HL-60 (cell line): ENCODE results near the gene EMILIN1.

Experiments
- DNase-seq, 2 experiments: peaks; one replicate each; pipeline ENCODE4 v3.0.0-alpha.2; 2010 to 2020; ENCODE audit warnings: low read depth in 1 of 2, low spot score in 1 of 2
- H3K27ac ChIP-seq: fragments of 250-450 bp; sonication (Bioruptor Pico); replicated peaks from 2 replicates; pipeline ENCODE4 v1.5.1; 2020; ENCODE audit warnings: mild to moderate bottlenecking, moderate library complexity
- H3K27me3 ChIP-seq: fragments of 250-450 bp; sonication (Bioruptor Pico); 2 replicates; pipeline ENCODE4 v1.5.1; 2021; ENCODE audit warnings: mild to moderate bottlenecking, moderate library complexity; ENCODE audit not compliant: insufficient read depth, poor library complexity, severe bottlenecking
- H3K4me3 ChIP-seq: replicated peaks from 2 replicates; pipeline ENCODE4 v1.5.1; 2011; ENCODE audit warnings: mild to moderate bottlenecking, control low read depth, low read length; ENCODE audit not compliant: insufficient read depth
- GABPA ChIP-seq: IDR thresholded peaks from 2 replicates; pipeline ENCODE4 v1.6.1; 2012; ENCODE audit warnings: low read depth
- POLR2AphosphoS5 ChIP-seq: IDR thresholded peaks from 2 replicates; pipeline ENCODE4 v1.6.1; 2012; ENCODE audit warnings: low read depth
- SPI1 ChIP-seq: IDR thresholded peaks from 2 replicates; pipeline ENCODE4 v1.6.1; 2012; ENCODE audit warnings: low read depth, mild to moderate bottlenecking, borderline replicate concordance
- TF ChIP-seq, protein P1 (sequence below): IDR thresholded peaks from one replicate; pipeline ENCODE4 v1.5.1; 2011; ENCODE audit warnings: low read length, control low read depth, inconsistent platforms; ENCODE audit not compliant: insufficient read depth
- TF ChIP-seq, protein P2 (sequence below): IDR thresholded peaks from 2 replicates; pipeline ENCODE4 v1.6.1; 2012; ENCODE audit warnings: low read depth; ENCODE audit not compliant: insufficient replicate concordance

The EMILIN1 gene

DNA sequence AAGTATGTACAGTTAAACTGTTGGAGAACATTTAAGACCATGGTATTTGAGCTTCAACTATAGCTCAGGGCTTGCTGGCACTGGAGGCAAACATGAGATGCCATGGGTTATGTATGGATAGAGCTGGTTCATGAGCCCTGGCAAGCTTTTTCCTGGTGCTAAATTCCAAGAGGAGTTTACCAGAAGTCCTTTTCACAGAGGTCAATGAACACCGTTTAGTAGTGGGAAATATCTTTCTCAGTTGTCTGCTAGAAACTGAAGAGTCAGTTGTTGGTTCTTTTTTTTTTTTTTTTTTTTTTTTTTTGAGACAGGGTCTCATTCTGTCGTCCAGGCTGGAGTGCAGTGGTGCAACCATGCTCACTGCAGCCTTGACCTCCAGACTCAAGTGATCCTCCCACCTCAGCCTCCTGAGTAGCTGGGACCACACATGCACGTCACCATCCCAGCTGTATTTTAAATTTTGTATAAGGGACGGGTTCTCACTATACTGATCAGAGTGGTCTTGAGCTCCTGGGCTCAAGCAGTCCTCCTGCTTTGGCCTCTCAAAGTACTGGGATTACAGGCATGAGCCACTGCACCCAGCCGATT is 9.5 kb downstream of the EMILIN1 start:
- no peak overlapping the region for H3K27ac ChIP-seq
- DNase-seq, result no peak
- H3K4me3 ChIP-seq, result no peak overlapping the region
- no peaks in the 10 kb centered on the region for H3K27me3 ChIP-seq
- TF ChIP-seq POLR2AphosphoS5, result no peak
- TF ChIP-seq, protein P1, sequence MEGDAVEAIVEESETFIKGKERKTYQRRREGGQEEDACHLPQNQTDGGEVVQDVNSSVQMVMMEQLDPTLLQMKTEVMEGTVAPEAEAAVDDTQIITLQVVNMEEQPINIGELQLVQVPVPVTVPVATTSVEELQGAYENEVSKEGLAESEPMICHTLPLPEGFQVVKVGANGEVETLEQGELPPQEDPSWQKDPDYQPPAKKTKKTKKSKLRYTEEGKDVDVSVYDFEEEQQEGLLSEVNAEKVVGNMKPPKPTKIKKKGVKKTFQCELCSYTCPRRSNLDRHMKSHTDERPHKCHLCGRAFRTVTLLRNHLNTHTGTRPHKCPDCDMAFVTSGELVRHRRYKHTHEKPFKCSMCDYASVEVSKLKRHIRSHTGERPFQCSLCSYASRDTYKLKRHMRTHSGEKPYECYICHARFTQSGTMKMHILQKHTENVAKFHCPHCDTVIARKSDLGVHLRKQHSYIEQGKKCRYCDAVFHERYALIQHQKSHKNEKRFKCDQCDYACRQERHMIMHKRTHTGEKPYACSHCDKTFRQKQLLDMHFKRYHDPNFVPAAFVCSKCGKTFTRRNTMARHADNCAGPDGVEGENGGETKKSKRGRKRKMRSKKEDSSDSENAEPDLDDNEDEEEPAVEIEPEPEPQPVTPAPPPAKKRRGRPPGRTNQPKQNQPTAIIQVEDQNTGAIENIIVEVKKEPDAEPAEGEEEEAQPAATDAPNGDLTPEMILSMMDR, result no peak
- TF ChIP-seq, protein P2, sequence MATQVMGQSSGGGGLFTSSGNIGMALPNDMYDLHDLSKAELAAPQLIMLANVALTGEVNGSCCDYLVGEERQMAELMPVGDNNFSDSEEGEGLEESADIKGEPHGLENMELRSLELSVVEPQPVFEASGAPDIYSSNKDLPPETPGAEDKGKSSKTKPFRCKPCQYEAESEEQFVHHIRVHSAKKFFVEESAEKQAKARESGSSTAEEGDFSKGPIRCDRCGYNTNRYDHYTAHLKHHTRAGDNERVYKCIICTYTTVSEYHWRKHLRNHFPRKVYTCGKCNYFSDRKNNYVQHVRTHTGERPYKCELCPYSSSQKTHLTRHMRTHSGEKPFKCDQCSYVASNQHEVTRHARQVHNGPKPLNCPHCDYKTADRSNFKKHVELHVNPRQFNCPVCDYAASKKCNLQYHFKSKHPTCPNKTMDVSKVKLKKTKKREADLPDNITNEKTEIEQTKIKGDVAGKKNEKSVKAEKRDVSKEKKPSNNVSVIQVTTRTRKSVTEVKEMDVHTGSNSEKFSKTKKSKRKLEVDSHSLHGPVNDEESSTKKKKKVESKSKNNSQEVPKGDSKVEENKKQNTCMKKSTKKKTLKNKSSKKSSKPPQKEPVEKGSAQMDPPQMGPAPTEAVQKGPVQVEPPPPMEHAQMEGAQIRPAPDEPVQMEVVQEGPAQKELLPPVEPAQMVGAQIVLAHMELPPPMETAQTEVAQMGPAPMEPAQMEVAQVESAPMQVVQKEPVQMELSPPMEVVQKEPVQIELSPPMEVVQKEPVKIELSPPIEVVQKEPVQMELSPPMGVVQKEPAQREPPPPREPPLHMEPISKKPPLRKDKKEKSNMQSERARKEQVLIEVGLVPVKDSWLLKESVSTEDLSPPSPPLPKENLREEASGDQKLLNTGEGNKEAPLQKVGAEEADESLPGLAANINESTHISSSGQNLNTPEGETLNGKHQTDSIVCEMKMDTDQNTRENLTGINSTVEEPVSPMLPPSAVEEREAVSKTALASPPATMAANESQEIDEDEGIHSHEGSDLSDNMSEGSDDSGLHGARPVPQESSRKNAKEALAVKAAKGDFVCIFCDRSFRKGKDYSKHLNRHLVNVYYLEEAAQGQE, result no peak
- TF ChIP-seq GABPA, result no peak
- no peak for TF ChIP-seq SPI1

DNA sequence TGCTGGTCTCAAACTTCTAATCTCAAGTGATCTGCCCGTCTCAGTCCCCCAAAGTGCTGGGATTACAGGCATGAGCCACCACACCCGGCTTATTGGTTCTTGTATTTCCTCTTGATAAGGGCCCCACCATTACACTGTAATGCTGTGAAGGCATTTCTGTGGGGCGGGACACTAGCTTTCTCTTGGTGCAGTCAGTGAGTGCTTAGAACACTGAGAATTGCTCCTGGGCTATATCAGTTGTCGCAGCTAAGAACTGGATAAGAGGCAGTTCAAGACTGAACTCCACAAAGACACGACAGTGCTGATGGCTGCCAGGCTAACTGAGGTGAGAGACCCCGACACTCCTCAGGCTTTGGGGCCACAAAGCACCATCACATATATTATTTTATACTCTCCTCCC is 10.2 kb downstream of the EMILIN1 start:
- H3K4me3 ChIP-seq, result no peak overlapping the region
- no peaks in the 10 kb centered on the region for H3K27me3 ChIP-seq
- no peak for DNase-seq
- H3K27ac ChIP-seq, result no peak overlapping the region
- TF ChIP-seq POLR2AphosphoS5 (no peak), GABPA (no peak), SPI1 (no peak)
- TF ChIP-seq, protein P1, result no peak
- TF ChIP-seq, protein P2, result no peak

- TF ChIP-seq, protein P1, result no peak
- TF ChIP-seq, protein P2, result no peak
- no peak for TF ChIP-seq POLR2AphosphoS5
- TF ChIP-seq GABPA, result no peak
- no peak for TF ChIP-seq SPI1
- H3K27me3 ChIP-seq, result no peaks in the 10 kb centered on the region
- no peak for DNase-seq
- no peak overlapping the region for H3K27ac ChIP-seq
- no peak overlapping the region for H3K4me3 ChIP-seq
Measured at GRCh38 chr2:27089111-27089954, 10.9 kb downstream of the EMILIN1 start.
